H1 (cell line): ENCODE measurements around the gene PPP6R1. TPM values are rescaled to one million over a fixed set of nuclear protein-coding genes. Genes with fewer than 3 reads are reported as not detected.

Source experiments
- CTCF ChIA-PET: fragments of 300-600 bp; sonication (Branson Sonifier 250); formaldehyde crosslinking; loops from one replicate; lab custom pipeline; 2021; ENCODE audit not compliant: partially characterized antibody; lab: Charles Lee
- POLR2A ChIA-PET: fragments of 300-600 bp; sonication (Branson Sonifier 250); formaldehyde crosslinking; loops from one replicate; lab custom pipeline; 2021; ENCODE audit warnings: inconsistent platforms; ENCODE audit not compliant: partially characterized antibody; lab: Charles Lee
- DNase-seq, 2 experiments: peaks; one replicate each; pipeline versions ENCODE4 v3.0.0 to v3.0.0-alpha.2; 2010 to 2022; ENCODE audit warnings: low spot score in 2 of 2, low read depth in 1 of 2, mixed read lengths in 1 of 2
- FAIRE-seq: peaks from 2 replicates; lab custom pipeline; 2011; peaks lifted over from hg19 to GRCh38; lab: Jason Lieb, UNC
- H2AFZ ChIP-seq: 2 replicates; pipeline ENCODE4 v1.8.1; 2012; ENCODE audit warnings: low read length, inconsistent platforms
- H2AK5ac ChIP-seq: 2 replicates; pipeline ENCODE4 v1.6.1; 2013; ENCODE audit warnings: low read depth, low read length
- H2BK120ac ChIP-seq: replicated peaks from 2 replicates; pipeline ENCODE3; 2013; ENCODE audit warnings: low read depth, low read length, inconsistent platforms
- H2BK12ac ChIP-seq: 2 replicates; pipeline ENCODE4 v1.6.1; 2013; ENCODE audit warnings: low read depth, low read length
- H2BK15ac ChIP-seq: 2 replicates; pipeline ENCODE4 v1.6.1; 2013; ENCODE audit warnings: low read length
- H2BK20ac ChIP-seq: 2 replicates; pipeline ENCODE4 v1.6.1; 2013; ENCODE audit warnings: low read length
- H2BK5ac ChIP-seq: 2 replicates; pipeline ENCODE4 v1.6.1; 2013; ENCODE audit warnings: low read depth, low read length
- H3K14ac ChIP-seq: 2 replicates; pipeline ENCODE4 v1.6.1; 2013; ENCODE audit warnings: inconsistent platforms; ENCODE audit not compliant: insufficient read length
- H3K18ac ChIP-seq: 2 replicates; pipeline ENCODE4 v1.6.1; 2013; ENCODE audit warnings: low read length; ENCODE audit errors: extremely low read depth
- H3K23ac ChIP-seq: 2 replicates; pipeline ENCODE4 v1.6.1; 2013; ENCODE audit warnings: inconsistent platforms; ENCODE audit not compliant: insufficient read length
- H3K23me2 ChIP-seq: 2 replicates; pipeline ENCODE4 v1.6.1; 2013; ENCODE audit warnings: low read depth, low read length
- H3K27ac ChIP-seq: 2 replicates; pipeline ENCODE4 v1.6.1; 2011; ENCODE audit warnings: low read depth, low read length, inconsistent platforms
- H3K27me3 ChIP-seq, 4 experiments: replicated peaks in 1 of 4; 1 replicate in 1 of 4; 2 replicates in 3 of 4; pipeline versions ENCODE4 v1.6.1 to v1.8.1; 2011 to 2013; ENCODE audit warnings: low read length in 3 of 4, mild to moderate bottlenecking in 3 of 4, inconsistent platforms in 2 of 4, mixed read lengths in 2 of 4, moderate library complexity in 1 of 4; ENCODE audit not compliant: control insufficient read depth in 3 of 4, insufficient read depth in 3 of 4; ENCODE audit errors: extremely low read depth in 1 of 4
- H3K36me3 ChIP-seq, 4 experiments: 2 replicates each; pipeline versions ENCODE4 v1.6.1 to v1.8.1; 2011 to 2013; ENCODE audit warnings: mild to moderate bottlenecking in 4 of 4, low read length in 3 of 4, moderate library complexity in 2 of 4, control low read depth in 1 of 4, inconsistent platforms in 1 of 4; ENCODE audit not compliant: insufficient read depth in 4 of 4, control insufficient read depth in 2 of 4
- H3K4ac ChIP-seq: replicated peaks from 2 replicates; pipeline ENCODE3; 2013; ENCODE audit warnings: low read length, low read depth, mixed read lengths, inconsistent platforms; ENCODE audit not compliant: insufficient read length
- H3K4me1 ChIP-seq, 4 experiments: replicated peaks in 1 of 4; 1 replicate in 1 of 4; 2 replicates in 3 of 4; pipeline versions ENCODE4 v1.6.1 to v1.8.1; 2011 to 2013; ENCODE audit warnings: low read length in 3 of 4, inconsistent platforms in 2 of 4, mixed read lengths in 1 of 4; ENCODE audit not compliant: insufficient read depth in 4 of 4, control insufficient read depth in 3 of 4
- H3K4me2 ChIP-seq, 2 experiments: 2 replicates each; pipeline versions ENCODE4 v1.6.1 to v1.8.1; 2011 to 2013; ENCODE audit warnings: low read depth in 2 of 2, low read length in 2 of 2, control low read depth in 1 of 2, inconsistent platforms in 1 of 2, mild to moderate bottlenecking in 1 of 2; ENCODE audit not compliant: insufficient read depth in 1 of 2
- H3K4me3 ChIP-seq, 4 experiments: fragments of 200-600, 300-600 bp in 1 of 4; sonication (generic), shearing (Covaris generic), sonication (Bioruptor Twin) in 1 of 4; 2 replicates each; pipeline versions ENCODE4 v1.5.1 to v1.8.1; 2011 to 2016; ENCODE audit warnings: low read length in 4 of 4, low read depth in 3 of 4, control low read depth in 2 of 4, inconsistent platforms in 2 of 4, mild to moderate bottlenecking in 2 of 4, mixed read lengths in 1 of 4, moderate library complexity in 1 of 4; ENCODE audit not compliant: insufficient read depth in 2 of 4; ENCODE audit errors: extremely low read depth in 1 of 4
- H3K56ac ChIP-seq: replicated peaks from 2 replicates; pipeline ENCODE3; 2013; ENCODE audit warnings: low read depth, mild to moderate bottlenecking, mixed read lengths, low read length, inconsistent platforms; ENCODE audit not compliant: insufficient read length
- H3K79me1 ChIP-seq: 2 replicates; pipeline ENCODE4 v1.6.1; 2013; ENCODE audit warnings: low read depth, low read length, control low read depth
- H3K79me2 ChIP-seq, 2 experiments: 2 replicates each; pipeline versions ENCODE4 v1.6.1 to v1.8.1; 2012 to 2013; ENCODE audit warnings: low read length in 2 of 2, mild to moderate bottlenecking in 2 of 2, inconsistent platforms in 1 of 2; ENCODE audit not compliant: insufficient read depth in 2 of 2, control insufficient read depth in 1 of 2
- H3K9ac ChIP-seq, 4 experiments: replicated peaks in 1 of 4; 1 replicate in 1 of 4; 2 replicates in 3 of 4; pipeline versions ENCODE4 v1.6.1 to v1.8.1; 2011 to 2013; ENCODE audit warnings: low read depth in 3 of 4, low read length in 3 of 4, control low read depth in 2 of 4, mild to moderate bottlenecking in 2 of 4, moderate library complexity in 2 of 4, inconsistent platforms in 1 of 4; ENCODE audit errors: extremely low read depth in 1 of 4
- H3K9me3 ChIP-seq, 2 experiments: 2 replicates each; pipeline versions ENCODE4 v1.6.1 to v1.8.1; 2012 to 2013; ENCODE audit warnings: mild to moderate bottlenecking in 2 of 2, moderate library complexity in 2 of 2, control low read depth in 1 of 2, inconsistent platforms in 1 of 2, low read depth in 1 of 2, low read length in 1 of 2, mixed read lengths in 1 of 2; ENCODE audit not compliant: insufficient read depth in 2 of 2
- H4K20me1 ChIP-seq, 2 experiments: replicated peaks in 1 of 2; 2 replicates each; pipeline versions ENCODE3 to v1.8.1; 2011 to 2013; ENCODE audit warnings: inconsistent platforms in 2 of 2, low read length in 2 of 2, mild to moderate bottlenecking in 1 of 2; ENCODE audit not compliant: insufficient read depth in 2 of 2, control insufficient read depth in 1 of 2
- H4K5ac ChIP-seq: 2 replicates; pipeline ENCODE4 v1.6.1; 2013; ENCODE audit warnings: low read length, low read depth, mixed read lengths, inconsistent platforms; ENCODE audit not compliant: insufficient read length
- H4K8ac ChIP-seq: 2 replicates; pipeline ENCODE4 v1.8.0; 2013; ENCODE audit warnings: mild to moderate bottlenecking, moderate library complexity, low read length, inconsistent platforms; ENCODE audit not compliant: insufficient read depth; ENCODE audit errors: extremely low read depth
- H4K91ac ChIP-seq: replicated peaks from 2 replicates; pipeline ENCODE3; 2013; ENCODE audit warnings: low read length, mixed read lengths, inconsistent platforms; ENCODE audit not compliant: insufficient read length
- BRCA1 ChIP-seq: IDR thresholded peaks from 2 replicates; pipeline ENCODE4 v1.6.1; 2012; ENCODE audit warnings: low read depth, low read length, improper control_type of control experiment
- HDAC6 ChIP-seq: IDR thresholded peaks from one replicate; pipeline ENCODE4 v1.7.1; 2012; ENCODE audit warnings: low read depth, mild to moderate bottlenecking, inconsistent platforms, low read length, moderate library complexity
- JUND ChIP-seq: IDR thresholded peaks from 2 replicates; pipeline ENCODE4 v1.6.1; 2011; ENCODE audit warnings: mild to moderate bottlenecking, improper control_type of control experiment, low read length
- RAD21 ChIP-seq, 2 experiments: IDR thresholded peaks in 1 of 2; conservative IDR thresholded peaks in 1 of 2; 2 replicates each; pipeline ENCODE4 v1.6.1; 2011; ENCODE audit warnings: low read depth in 2 of 2, low read length in 2 of 2, improper control_type of control experiment in 1 of 2, inconsistent platforms in 1 of 2, mild to moderate bottlenecking in 1 of 2, moderate library complexity in 1 of 2
- SIRT6 ChIP-seq: IDR thresholded peaks from one replicate; pipeline ENCODE4 v1.7.1; 2012; ENCODE audit warnings: low read length, inconsistent platforms
- SP1 ChIP-seq: IDR thresholded peaks from 2 replicates; pipeline ENCODE4 v1.6.1; 2011; ENCODE audit warnings: low read depth, low read length
- SP4 ChIP-seq: IDR thresholded peaks from 2 replicates; pipeline ENCODE4 v1.6.1; 2012; ENCODE audit warnings: low read length, inconsistent platforms
- WGBS, 2 experiments: shearing (Covaris generic) in 1 of 2; methylation state at CpG; one replicate each; pipeline versions ENCODE4 v1.1.6 to v1.1.7; 2013 to 2015; ENCODE audit warnings: low lambda C conversion rate in 2 of 2, mixed read lengths in 2 of 2, inconsistent platforms in 1 of 2, low coverage in 1 of 2, missing lambda C conversion rate in 1 of 2; ENCODE audit not compliant: insufficient replicate concordance in 2 of 2, insufficient coverage in 1 of 2, insufficient read length in 1 of 2; ENCODE audit errors: extremely low coverage in 1 of 2, missing lambda C conversion rate in 1 of 2; 5-methylcytosine and 5-hydroxymethylcytosine counted together
- polyA plus RNA-seq, 7 experiments: library from polyadenylated mRNA; depleted of rRNA in 3 of 7; stranded (reverse) in 5 of 7; unstranded in 2 of 7; fragments of >200 nt in 5 of 7; fragments of 200-250 nt in 2 of 7; gene quantifications; 1 replicate in 5 of 7; 2 replicates in 1 of 7; 4 replicates in 1 of 7; pipeline versions ENCODE4 v1.2.1 to v1.2.3, GENCODE V29; 2011 to 2013; ENCODE audit warnings: missing spikeins in 2 of 7, mixed read lengths in 2 of 7
- total RNA-seq: library from RNA; stranded (reverse); fragmentation: NEBNext Ultra II Directional; extraction: Animal tissue kit (Norgen Biotek cat#: 25700); gene quantifications from 2 replicates; pipeline ENCODE4 v1.2.1, GENCODE V29; 2021
- TF ChIP-seq, protein P1 (sequence below): IDR thresholded peaks from 2 replicates; pipeline ENCODE4 v1.6.1; 2012; ENCODE audit warnings: low read length, inconsistent platforms
- TF ChIP-seq, protein P2 (sequence below): IDR thresholded peaks from 2 replicates; pipeline ENCODE4 v1.6.1; 2011; ENCODE audit warnings: low read depth, mild to moderate bottlenecking, low read length; ENCODE audit not compliant: insufficient read depth

The PPP6R1 gene
- total and polyA plus RNA-seq, 2 of the 8 experiments (the other 6 are each of a cell fraction or from before 2014, with no cell fraction given) = 36.4 to 74.4 TPM

DNA sequence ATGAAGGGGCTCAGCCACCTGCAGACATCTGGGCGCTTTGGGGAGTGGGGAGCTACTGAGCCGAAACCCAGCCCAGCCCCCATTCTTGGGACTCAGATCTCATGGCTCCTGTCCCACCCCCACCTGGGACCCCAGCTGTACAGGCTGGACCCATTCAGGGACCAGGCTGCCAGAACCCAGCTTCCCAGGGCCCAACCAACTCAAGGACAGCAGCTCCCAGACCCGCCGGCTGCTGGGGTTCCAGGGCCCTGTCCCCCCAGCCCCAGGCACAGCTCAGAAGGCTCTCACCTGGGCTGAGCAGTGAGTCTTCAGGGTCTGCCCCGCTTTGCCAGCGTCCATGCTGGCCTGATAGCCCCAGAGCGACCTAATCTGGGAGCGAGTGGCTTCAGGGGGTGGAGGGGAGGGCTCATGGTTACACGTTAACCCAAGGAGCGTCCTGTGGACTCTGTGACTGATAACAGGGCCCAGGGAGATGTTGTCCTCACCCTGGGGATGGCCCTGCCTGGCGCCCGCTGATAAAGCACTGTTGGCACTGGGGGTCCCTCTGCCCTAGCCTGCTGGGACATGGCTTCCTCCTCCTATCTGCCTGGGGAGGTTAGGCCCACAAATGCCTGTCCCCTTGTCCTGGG lies 30.3 kb downstream of the PPP6R1 start, which contains the start of gene TMEM86B:
TSS of gene TMEM86B (minus strand) at position 361 of the 629 bp plus-strand sequence. CDS start at position 339, 22 bp downstream.
- Histone ChIP-seq H4K5ac (no peak within 1 kb of the TSS), H3K4me3 (no peak within 1 kb of the TSS), H4K91ac (no peak within 1 kb of the TSS), H3K4ac (no peak within 1 kb of the TSS), H3K9ac (no peak within 1 kb of the TSS), H3K14ac (no peak within 1 kb of the TSS), H2BK20ac (no peak within 1 kb of the TSS), H3K18ac (no peak within 1 kb of the TSS), H2AFZ (no peak within 1 kb of the TSS), H4K20me1 (peaks cover 3 to 23% of the 10 kb centered on the region in 2 experiments), H2BK12ac (no peak within 1 kb of the TSS), H3K56ac (no peak within 1 kb of the TSS), H2BK120ac (no peak within 1 kb of the TSS), H2BK5ac (peak within 1 kb of the TSS; percentile 35; the same call in 1 of the 2 replicates), H3K4me1 (no peaks in the 10 kb centered on the region), H3K79me1 (no peaks in the 10 kb centered on the region; the same call in 1 of the 2 replicates), H3K27ac (no peak within 1 kb of the TSS), H3K79me2 (no peaks in the 10 kb centered on the region), H3K23ac (no peak within 1 kb of the TSS), H2AK5ac (no peak within 1 kb of the TSS), H3K23me2 (no peaks in the 10 kb centered on the region), H4K8ac (no peak within 1 kb of the TSS; the same call in 1 of the 2 replicates), H3K4me2 (no peak within 1 kb of the TSS), H3K27me3 (no peaks in the 10 kb centered on the region), H3K36me3 (peaks cover 5 to 16% (median 12%) of the 10 kb centered on the region in 4 experiments; a peak in 5 of 8 replicates), H2BK15ac (no peak within 1 kb of the TSS), H3K9me3 (no peaks in the 10 kb centered on the region)
- CTCF ChIA-PET = interaction anchor here (0.7 to 1.6 kb wide), 3 partner anchors 63 to 190 kb away, joined by 3 to 4 read pairs (median 4); partner anchors contain the start of gene DNAAF3
- FAIRE-seq (no peak), DNase-seq (no peak)
- WGBS, 2 experiments = 90% methylated on average over 10 of the region's 12 CpGs; no CpG with 5 or more reads in 1 of the 2 experiments
- POLR2A ChIA-PET = interaction anchor here (0.6 to 1.9 kb wide), 3 partner anchors 31 to 179 kb away, joined by 3 to 10 read pairs (median 4); partner anchors contain the start of gene UBE2S
- no peak for TF ChIP-seq BRCA1
- TF ChIP-seq HDAC6 = no peak
- no peak for TF ChIP-seq SP1
- TF ChIP-seq, protein P1, sequence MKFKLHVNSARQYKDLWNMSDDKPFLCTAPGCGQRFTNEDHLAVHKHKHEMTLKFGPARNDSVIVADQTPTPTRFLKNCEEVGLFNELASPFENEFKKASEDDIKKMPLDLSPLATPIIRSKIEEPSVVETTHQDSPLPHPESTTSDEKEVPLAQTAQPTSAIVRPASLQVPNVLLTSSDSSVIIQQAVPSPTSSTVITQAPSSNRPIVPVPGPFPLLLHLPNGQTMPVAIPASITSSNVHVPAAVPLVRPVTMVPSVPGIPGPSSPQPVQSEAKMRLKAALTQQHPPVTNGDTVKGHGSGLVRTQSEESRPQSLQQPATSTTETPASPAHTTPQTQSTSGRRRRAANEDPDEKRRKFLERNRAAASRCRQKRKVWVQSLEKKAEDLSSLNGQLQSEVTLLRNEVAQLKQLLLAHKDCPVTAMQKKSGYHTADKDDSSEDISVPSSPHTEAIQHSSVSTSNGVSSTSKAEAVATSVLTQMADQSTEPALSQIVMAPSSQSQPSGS = no peak
- TF ChIP-seq JUND = no peak
- TF ChIP-seq SIRT6 = no peak
- TF ChIP-seq, protein P2, sequence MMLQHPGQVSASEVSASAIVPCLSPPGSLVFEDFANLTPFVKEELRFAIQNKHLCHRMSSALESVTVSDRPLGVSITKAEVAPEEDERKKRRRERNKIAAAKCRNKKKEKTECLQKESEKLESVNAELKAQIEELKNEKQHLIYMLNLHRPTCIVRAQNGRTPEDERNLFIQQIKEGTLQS = no peak
- no peak for TF ChIP-seq RAD21 (IDR thresholded peaks at IDR 0.05 in 1 of 2, conservative IDR thresholded peaks at IDR 0.05 in 1 of 2; ENCODE audit: low read depth in 2 of 2, low read length in 2 of 2)
- TF ChIP-seq SP4 = no peak
